ENCODE results near the gene ABRACL. TPM values are rescaled to one million over a fixed set of nuclear protein-coding genes. Genes with fewer than 3 reads are reported as not detected.

The ABRACL gene
- total and polyA plus RNA-seq, 2 of the 8 experiments (the other 6 are each of a cell fraction or from before 2014, with no cell fraction given) = 103 to 167 TPM

DNA sequence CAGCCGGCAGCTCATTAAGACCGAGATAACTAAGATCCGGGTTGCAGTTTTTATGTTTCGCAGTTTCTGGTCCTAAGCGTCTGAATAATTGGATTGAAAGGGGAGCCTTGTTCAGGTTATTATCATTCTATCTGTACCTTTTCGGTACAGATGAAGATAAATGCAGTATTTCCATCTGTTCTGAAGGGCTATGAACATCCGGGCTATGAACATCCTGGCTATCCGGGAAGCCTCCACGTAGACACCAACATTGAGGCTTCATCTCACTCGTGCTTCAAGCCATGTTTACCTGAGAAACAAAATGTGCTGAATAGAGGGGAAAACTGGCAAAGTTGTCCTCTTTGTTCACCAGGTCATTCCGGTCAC is 40.1 kb upstream of the ABRACL start:
- FAIRE-seq = no peak

More for the DNA sequence above, 40.1 kb upstream of the ABRACL start:
- peak overlapping the region in 2 of 4 experiments; percentile 14 to 97; a peak in 4 of 8 replicates for H3K4me3 ChIP-seq (ENCODE audit: extremely low read depth in 1 of 4, insufficient read depth in 2 of 4, low read depth in 3 of 4, low read length in 4 of 4)
- H3K9me3 ChIP-seq (ENCODE audit: insufficient read depth in 2 of 2, low read depth in 1 of 2, low read length in 1 of 2) = no peaks in the 10 kb centered on the region
- no peak overlapping the region for H3K4ac ChIP-seq (replicated peaks; ENCODE audit: insufficient read length, low read depth, low read length)
- no peak overlapping the region for H2AK5ac ChIP-seq (ENCODE audit: low read depth, low read length)
- H3K4me2 ChIP-seq (ENCODE audit: insufficient read depth in 1 of 2, low read depth in 2 of 2, low read length in 2 of 2) = peak overlapping the region; percentile 1 to 59; a peak in 3 of 4 replicates
- H4K8ac ChIP-seq (ENCODE audit: extremely low read depth, insufficient read depth, low read length) = peak overlapping the region; percentile 6; the same call in 1 of the 2 replicates
- TF ChIP-seq, protein P1, sequence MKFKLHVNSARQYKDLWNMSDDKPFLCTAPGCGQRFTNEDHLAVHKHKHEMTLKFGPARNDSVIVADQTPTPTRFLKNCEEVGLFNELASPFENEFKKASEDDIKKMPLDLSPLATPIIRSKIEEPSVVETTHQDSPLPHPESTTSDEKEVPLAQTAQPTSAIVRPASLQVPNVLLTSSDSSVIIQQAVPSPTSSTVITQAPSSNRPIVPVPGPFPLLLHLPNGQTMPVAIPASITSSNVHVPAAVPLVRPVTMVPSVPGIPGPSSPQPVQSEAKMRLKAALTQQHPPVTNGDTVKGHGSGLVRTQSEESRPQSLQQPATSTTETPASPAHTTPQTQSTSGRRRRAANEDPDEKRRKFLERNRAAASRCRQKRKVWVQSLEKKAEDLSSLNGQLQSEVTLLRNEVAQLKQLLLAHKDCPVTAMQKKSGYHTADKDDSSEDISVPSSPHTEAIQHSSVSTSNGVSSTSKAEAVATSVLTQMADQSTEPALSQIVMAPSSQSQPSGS (IDR thresholded peaks at IDR 0.05; ENCODE audit: low read length) = peak; percentile 41; the same call in 1 of the 2 replicates
- TF ChIP-seq CTBP2 (IDR thresholded peaks at IDR 0.05; ENCODE audit: borderline replicate concordance, insufficient read depth, insufficient read length, low read length) = no peak
- 39% methylated on average over 11 of the region's 11 CpGs; no CpG with 5 or more reads in 1 of the 2 experiments for WGBS, 2 experiments (ENCODE audit: extremely low coverage in 1 of 2, insufficient coverage in 1 of 2, insufficient read length in 1 of 2, insufficient replicate concordance in 2 of 2, low coverage in 1 of 2, low lambda C conversion rate in 2 of 2, missing lambda C conversion rate in 1 of 2)
- no peak overlapping the region; the same call in 1 of the 2 replicates for H3K18ac ChIP-seq (ENCODE audit: extremely low read depth, low read length)
- H4K20me1 ChIP-seq (replicated peaks in 1 of 2; ENCODE audit: control insufficient read depth in 1 of 2, insufficient read depth in 2 of 2, low read length in 2 of 2) = peaks cover 3 to 5% of the 10 kb centered on the region in 2 experiments
- H3K27ac ChIP-seq (ENCODE audit: low read depth, low read length) = no peak overlapping the region
- no peak overlapping the region for H2BK20ac ChIP-seq (ENCODE audit: low read length)
- ChIA-PET CTCF (ENCODE audit: partially characterized antibody) (interaction anchor here (0.6 to 2.0 kb wide), 14 partner anchors 12 to 173 kb away, joined by 3 to 6 read pairs (median 5); no protein-coding TSS in a partner anchor), POLR2A (ENCODE audit: partially characterized antibody) (interaction anchor here (0.7 to 2.6 kb wide), 5 partner anchors 13 to 170 kb away, joined by 3 to 20 read pairs (median 7); no protein-coding TSS in a partner anchor)
- no peak overlapping the region for H4K91ac ChIP-seq (replicated peaks; ENCODE audit: insufficient read length, low read length)
- no peaks in the 10 kb centered on the region; the same call in 1 of the 2 replicates for H3K23me2 ChIP-seq (ENCODE audit: low read depth, low read length)
- no peak overlapping the region for H3K56ac ChIP-seq (replicated peaks; ENCODE audit: insufficient read length, low read depth, low read length)
- no peak overlapping the region for H2BK120ac ChIP-seq (replicated peaks; ENCODE audit: low read depth, low read length)
- no peak overlapping the region for H2BK12ac ChIP-seq (ENCODE audit: low read depth, low read length)
- H3K9ac ChIP-seq (replicated peaks in 1 of 4; ENCODE audit: extremely low read depth in 1 of 4, low read depth in 3 of 4, low read length in 3 of 4) = no peak overlapping the region
- H3K23ac ChIP-seq (ENCODE audit: insufficient read length) = no peak overlapping the region
- no peak overlapping the region for H2BK5ac ChIP-seq (ENCODE audit: low read depth, low read length)
- no peaks in the 10 kb centered on the region for H3K36me3 ChIP-seq (ENCODE audit: control insufficient read depth in 2 of 4, insufficient read depth in 4 of 4, low read length in 3 of 4)
- no peak overlapping the region for H4K5ac ChIP-seq (ENCODE audit: insufficient read length, low read depth, low read length)
- 0 out of 2 replicates have a peak, but pooled peaks cover 2% of the 10 kb centered on the region for H3K79me1 ChIP-seq (ENCODE audit: low read depth, low read length)
- H3K14ac ChIP-seq (ENCODE audit: insufficient read length) = no peak overlapping the region
- peaks cover 21 to 41% of the 10 kb centered on the region in 2 experiments for H3K79me2 ChIP-seq (ENCODE audit: control insufficient read depth in 1 of 2, insufficient read depth in 2 of 2, low read length in 2 of 2)
- DNase-seq (ENCODE audit: low read depth in 1 of 2, low spot score in 2 of 2) = no peak
- no peak overlapping the region for H2BK15ac ChIP-seq (ENCODE audit: low read length)
- H3K27me3 ChIP-seq (replicated peaks in 1 of 4; ENCODE audit: control insufficient read depth in 3 of 4, extremely low read depth in 1 of 4, insufficient read depth in 3 of 4, low read length in 3 of 4) = no peaks in the 10 kb centered on the region
- peak overlapping the region; percentile 91 for H2AFZ ChIP-seq (ENCODE audit: low read length)
- H3K4me1 ChIP-seq (replicated peaks in 1 of 4; ENCODE audit: control insufficient read depth in 3 of 4, insufficient read depth in 4 of 4, low read length in 3 of 4) = peaks cover 3 to 6% (median 5%) of the 10 kb centered on the region in 4 experiments; a peak in 4 of 7 replicates
